Activated naive CD4-positive, alpha-beta T cell treated with anti-CD3 and anti-CD28 coated beads, Interleukin-2, amount 50 U/mL, for 24 hours (primary cell): ENCODE data around the gene STN1.

Source experiments
- H3K27ac Mint-ChIP-seq: one replicate; pipeline ENCODE4 v1.8.0; 2021; ENCODE audit warnings: mild to moderate bottlenecking, mixed read lengths
- H3K27me3 Mint-ChIP-seq: one replicate; pipeline ENCODE4 v1.8.0; 2021; ENCODE audit warnings: mixed read lengths
- H3K36me3 Mint-ChIP-seq: one replicate; pipeline ENCODE4 v1.8.0; 2021; ENCODE audit warnings: mixed read lengths
- H3K4me1 Mint-ChIP-seq: one replicate; pipeline ENCODE4 v1.8.0; 2021; ENCODE audit warnings: mixed read lengths
- H3K4me3 Mint-ChIP-seq: one replicate; pipeline ENCODE4 v1.8.0; 2021; ENCODE audit warnings: mild to moderate bottlenecking, mixed read lengths
- H3K9me3 Mint-ChIP-seq: one replicate; pipeline ENCODE4 v1.8.0; 2021; ENCODE audit warnings: mixed read lengths

Gene STN1

GRCh38 chr10:103933557-103934121, 15.7 kb upstream of the STN1 start:
- no peaks in the 10 kb centered on the region for H3K27me3 Mint-ChIP-seq
- H3K27ac Mint-ChIP-seq: no peak overlapping the region
- no peaks in the 10 kb centered on the region for H3K4me1 Mint-ChIP-seq
- H3K9me3 Mint-ChIP-seq: no peaks in the 10 kb centered on the region
- no peak overlapping the region for H3K4me3 Mint-ChIP-seq
- no peaks in the 10 kb centered on the region for H3K36me3 Mint-ChIP-seq

GRCh38 chr10:103932971-103933370, 15.0 kb upstream of the STN1 start:
- Mint-ChIP-seq H3K27me3 (no peaks in the 10 kb centered on the region), H3K9me3 (no peaks in the 10 kb centered on the region), H3K36me3 (no peaks in the 10 kb centered on the region), H3K4me1 (no peaks in the 10 kb centered on the region), H3K4me3 (no peak overlapping the region), H3K27ac (no peak overlapping the region)

GRCh38 chr10:103932271-103932670, 14.3 kb upstream of the STN1 start:
- no peak overlapping the region for H3K4me3 Mint-ChIP-seq
- no peaks in the 10 kb centered on the region for H3K9me3 Mint-ChIP-seq
- no peaks in the 10 kb centered on the region for H3K36me3 Mint-ChIP-seq
- no peaks in the 10 kb centered on the region for H3K4me1 Mint-ChIP-seq
- H3K27me3 Mint-ChIP-seq: no peaks in the 10 kb centered on the region
- no peak overlapping the region for H3K27ac Mint-ChIP-seq

GRCh38 chr10:103931603-103932002, 13.6 kb upstream of the STN1 start:
- Mint-ChIP-seq H3K27me3 (no peaks in the 10 kb centered on the region), H3K4me3 (no peak overlapping the region), H3K9me3 (no peaks in the 10 kb centered on the region)

GRCh38 chr10:103930881-103931280, 12.9 kb upstream of the STN1 start:
- H3K27ac Mint-ChIP-seq: no peak overlapping the region
- H3K27me3 Mint-ChIP-seq: no peaks in the 10 kb centered on the region
- no peak overlapping the region for H3K4me3 Mint-ChIP-seq
- H3K9me3 Mint-ChIP-seq: no peaks in the 10 kb centered on the region
- no peaks in the 10 kb centered on the region for H3K36me3 Mint-ChIP-seq
- H3K4me1 Mint-ChIP-seq: no peaks in the 10 kb centered on the region

More at GRCh38 chr10:103931603-103932002, 13.6 kb upstream of the STN1 start:
- Mint-ChIP-seq H3K4me1 (no peaks in the 10 kb centered on the region), H3K36me3 (no peaks in the 10 kb centered on the region), H3K27ac (no peak overlapping the region)

GRCh38 chr10:103930449-103930848, 12.5 kb upstream of the STN1 start:
- no peak overlapping the region for H3K27ac Mint-ChIP-seq
- no peaks in the 10 kb centered on the region for H3K9me3 Mint-ChIP-seq
- H3K4me1 Mint-ChIP-seq: no peaks in the 10 kb centered on the region
- H3K36me3 Mint-ChIP-seq: no peaks in the 10 kb centered on the region
- no peak overlapping the region for H3K4me3 Mint-ChIP-seq
- H3K27me3 Mint-ChIP-seq: no peaks in the 10 kb centered on the region

- no peaks in the 10 kb centered on the region for H3K9me3 Mint-ChIP-seq
- no peak overlapping the region for H3K4me3 Mint-ChIP-seq
- H3K36me3 Mint-ChIP-seq: no peaks in the 10 kb centered on the region
- H3K27me3 Mint-ChIP-seq: no peaks in the 10 kb centered on the region
- no peaks in the 10 kb centered on the region for H3K4me1 Mint-ChIP-seq
- H3K27ac Mint-ChIP-seq: no peak overlapping the region
These were observed 11.5 kb upstream of the STN1 start for GRCh38 chr10:103929381-103929921.

- Mint-ChIP-seq H3K36me3 (no peaks in the 10 kb centered on the region), H3K27ac (no peak overlapping the region), H3K4me3 (no peak overlapping the region), H3K27me3 (no peaks in the 10 kb centered on the region), H3K9me3 (no peaks in the 10 kb centered on the region), H3K4me1 (no peaks in the 10 kb centered on the region)
These were observed 10.8 kb upstream of the STN1 start for GRCh38 chr10:103928784-103929183.

- no peaks in the 10 kb centered on the region for H3K36me3 Mint-ChIP-seq
- no peak overlapping the region for H3K4me3 Mint-ChIP-seq
- H3K27me3 Mint-ChIP-seq: no peaks in the 10 kb centered on the region
- no peaks in the 10 kb centered on the region for H3K4me1 Mint-ChIP-seq
- no peak overlapping the region for H3K27ac Mint-ChIP-seq
- no peaks in the 10 kb centered on the region for H3K9me3 Mint-ChIP-seq
These were observed 8.8 kb upstream of the STN1 start for GRCh38 chr10:103926722-103927319.

GRCh38 chr10:103925591-103925990, 7.6 kb upstream of the STN1 start:
- H3K36me3 Mint-ChIP-seq: no peaks in the 10 kb centered on the region
- no peaks in the 10 kb centered on the region for H3K9me3 Mint-ChIP-seq
- H3K27ac Mint-ChIP-seq: no peak overlapping the region
- no peak overlapping the region for H3K4me3 Mint-ChIP-seq
- H3K4me1 Mint-ChIP-seq: no peaks in the 10 kb centered on the region
- no peaks in the 10 kb centered on the region for H3K27me3 Mint-ChIP-seq

- no peaks in the 10 kb centered on the region for H3K36me3 Mint-ChIP-seq
- no peaks in the 10 kb centered on the region for H3K9me3 Mint-ChIP-seq
- H3K27ac Mint-ChIP-seq: no peak overlapping the region
- peaks cover 5% of the 10 kb centered on the region for H3K4me1 Mint-ChIP-seq
- H3K27me3 Mint-ChIP-seq: no peaks in the 10 kb centered on the region
- H3K4me3 Mint-ChIP-seq: no peak overlapping the region
These were observed 5.5 kb upstream of the STN1 start for GRCh38 chr10:103923502-103923901.

GRCh38 chr10:103922659-103923058, 4.7 kb upstream of the STN1 start:
- H3K4me1 Mint-ChIP-seq: peaks cover 7% of the 10 kb centered on the region
- no peak overlapping the region for H3K27ac Mint-ChIP-seq
- no peaks in the 10 kb centered on the region for H3K27me3 Mint-ChIP-seq
- H3K36me3 Mint-ChIP-seq: no peaks in the 10 kb centered on the region
- H3K9me3 Mint-ChIP-seq: no peaks in the 10 kb centered on the region
- no peak overlapping the region for H3K4me3 Mint-ChIP-seq

GRCh38 chr10:103921750-103922195, 3.8 kb upstream of the STN1 start:
- no peak overlapping the region for H3K27ac Mint-ChIP-seq
- H3K4me1 Mint-ChIP-seq: peaks cover 9% of the 10 kb centered on the region
- no peaks in the 10 kb centered on the region for H3K27me3 Mint-ChIP-seq
- no peaks in the 10 kb centered on the region for H3K36me3 Mint-ChIP-seq
- H3K9me3 Mint-ChIP-seq: no peaks in the 10 kb centered on the region
- no peak overlapping the region for H3K4me3 Mint-ChIP-seq

- Mint-ChIP-seq H3K9me3 (no peaks in the 10 kb centered on the region), H3K4me1 (peaks cover 14% of the 10 kb centered on the region), H3K36me3 (no peaks in the 10 kb centered on the region), H3K27me3 (no peaks in the 10 kb centered on the region), H3K27ac (no peak overlapping the region), H3K4me3 (no peak overlapping the region)
These were observed 3.3 kb upstream of the STN1 start for GRCh38 chr10:103921248-103921647.

GRCh38 chr10:103919648-103920025, 1.7 kb upstream of the STN1 start:
- peaks cover 10% of the 10 kb centered on the region for H3K36me3 Mint-ChIP-seq
- no peak overlapping the region for H3K4me3 Mint-ChIP-seq
- H3K9me3 Mint-ChIP-seq: no peaks in the 10 kb centered on the region
- no peaks in the 10 kb centered on the region for H3K27me3 Mint-ChIP-seq
- H3K4me1 Mint-ChIP-seq: peaks cover 28% of the 10 kb centered on the region
- H3K27ac Mint-ChIP-seq: no peak overlapping the region

- Mint-ChIP-seq H3K36me3 (peaks cover 14% of the 10 kb centered on the region), H3K9me3 (peaks cover 8% of the 10 kb centered on the region), H3K4me1 (peaks cover 44% of the 10 kb centered on the region), H3K27ac (peak overlapping the region; percentile 96), H3K4me3 (peak overlapping the region; percentile 96), H3K27me3 (no peaks in the 10 kb centered on the region)
These were observed 507 bp downstream of the STN1 start for GRCh38 chr10:103917302-103918052.
